ENCODE results near the gene MOG. TPM values are rescaled to one million over a fixed set of nuclear protein-coding genes. Genes with fewer than 3 reads are reported as not detected.

Gene MOG
- total RNA-seq, 1 experiment from 2014 or later = not detected

- no peaks in the 10 kb centered on the region for H3K27me3 ChIP-seq
- DNase-seq = no peak
- H3K9me3 ChIP-seq = no peaks in the 10 kb centered on the region
- no peaks in the 10 kb centered on the region for H3K36me3 ChIP-seq
- H3K4me3 ChIP-seq = no peak overlapping the region
Observed at GRCh38 chr6:29696147-29697125, 39.5 kb downstream of the MOG start.

GRCh38 chr6:29702519-29703103, 45.7 kb downstream of the MOG start:
- Histone ChIP-seq H3K27me3 (no peaks in the 10 kb centered on the region; the same call in 1 of the 2 replicates), H3K36me3 (no peaks in the 10 kb centered on the region), H3K4me3 (no peak overlapping the region), H3K9me3 (no peaks in the 10 kb centered on the region)
- DNase-seq = no peak

GRCh38 chr6:29705389-29706231, 48.7 kb downstream of the MOG start:
- no peak overlapping the region for H3K4me3 ChIP-seq
- H3K9me3 ChIP-seq = no peaks in the 10 kb centered on the region
- H3K36me3 ChIP-seq = no peaks in the 10 kb centered on the region
- no peak for DNase-seq
- no peaks in the 10 kb centered on the region; the same call in 1 of the 2 replicates for H3K27me3 ChIP-seq

GRCh38 chr6:29708432-29709179, 51.7 kb downstream of the MOG start:
- Histone ChIP-seq H3K36me3 (no peaks in the 10 kb centered on the region), H3K27me3 (no peaks in the 10 kb centered on the region; the same call in 1 of the 2 replicates), H3K9me3 (no peaks in the 10 kb centered on the region), H3K4me3 (no peak overlapping the region)
- DNase-seq = no peak

- no peaks in the 10 kb centered on the region for H3K36me3 ChIP-seq
- no peaks in the 10 kb centered on the region for H3K9me3 ChIP-seq
- no peak for DNase-seq
- no peak overlapping the region for H3K4me3 ChIP-seq
- no peaks in the 10 kb centered on the region; the same call in 1 of the 2 replicates for H3K27me3 ChIP-seq
Observed at GRCh38 chr6:29709188-29709587, 52.3 kb downstream of the MOG start.

GRCh38 chr6:29710281-29710941, 53.5 kb downstream of the MOG start:
- Histone ChIP-seq H3K27me3 (no peaks in the 10 kb centered on the region; the same call in 1 of the 2 replicates), H3K36me3 (no peaks in the 10 kb centered on the region), H3K4me3 (no peak overlapping the region), H3K9me3 (no peaks in the 10 kb centered on the region)
- no peak for DNase-seq

GRCh38 chr6:29720863-29721262, 64.0 kb downstream of the MOG start:
- no peak overlapping the region for H3K4me3 ChIP-seq
- DNase-seq = no peak
- no peaks in the 10 kb centered on the region for H3K27me3 ChIP-seq
- no peaks in the 10 kb centered on the region for H3K9me3 ChIP-seq
- no peaks in the 10 kb centered on the region for H3K36me3 ChIP-seq

Other genes with a start within 250 kb of the MOG start
- gene OR12D1, start 242.2 kb upstream of the MOG start, total RNA-seq (2014; rRNA removed; shearing (Covaris generic); ENCODE audit: low replicate concordance) = not detected in 2 replicates
- not detected in 2 replicates for gene OR10C1, start 217.8 kb upstream of the MOG start, total RNA-seq (2014; rRNA removed; shearing (Covaris generic); ENCODE audit: low replicate concordance)
- not detected in 2 replicates for gene OR11A1, start 200.0 kb upstream of the MOG start, total RNA-seq (2014; rRNA removed; shearing (Covaris generic); ENCODE audit: low replicate concordance)
- not detected in 2 replicates for gene OR2H1, start 199.9 kb upstream of the MOG start, total RNA-seq (2014; rRNA removed; shearing (Covaris generic); ENCODE audit: low replicate concordance)
- not detected in 2 replicates for gene MAS1L, start 169.1 kb upstream of the MOG start, total RNA-seq (2014; rRNA removed; shearing (Covaris generic); ENCODE audit: low replicate concordance)
- not detected in 2 replicates for gene UBD, start 97.4 kb upstream of the MOG start, total RNA-seq (2014; rRNA removed; shearing (Covaris generic); ENCODE audit: low replicate concordance)
- not detected in 2 replicates for gene OR2H2, start 72.0 kb upstream of the MOG start, total RNA-seq (2014; rRNA removed; shearing (Covaris generic); ENCODE audit: low replicate concordance)
- 1.9 and 3.7 TPM in 2 replicates for gene GABBR1, start 23.9 kb upstream of the MOG start, total RNA-seq (2014; rRNA removed; shearing (Covaris generic); ENCODE audit: low replicate concordance)
- not detected in 2 replicates for gene ZFP57, start 24.1 kb downstream of the MOG start, total RNA-seq (2014; rRNA removed; shearing (Covaris generic); ENCODE audit: low replicate concordance)
- 8.0 and 12.9 TPM in 2 replicates for gene HLA-F, start 66.3 kb downstream of the MOG start, total RNA-seq (2014; rRNA removed; shearing (Covaris generic); ENCODE audit: low replicate concordance)
- not detected in 2 replicates for gene HLA-G, start 170.7 kb downstream of the MOG start, total RNA-seq (2014; rRNA removed; shearing (Covaris generic); ENCODE audit: low replicate concordance)

All from MG63 (cell line).